HCT116 (cell line): Measurements from ENCODE around the gene CPED1. TPM values are rescaled to one million over a fixed set of nuclear protein-coding genes. Genes with fewer than 3 reads are reported as not detected.

Experiments
- ATAC-seq: fragments of 200-7000 bp; cut with Tn5 transposase; 2 replicates; pipeline ENCODE4 v1.9.1; 2020; ENCODE audit warnings: mild to moderate bottlenecking, moderate library complexity
- BruUV-seq: library from RNA; stranded (reverse); fragments of 400-500 nt; replicated peaks from 2 replicates; lab custom pipeline; 2021; lab: Mats Ljungman, UMichigan
- CTCF ChIA-PET: fragments of 300-600 bp; sonication (Branson Sonifier 250); formaldehyde crosslinking; loops from one replicate; lab custom pipeline; 2021; ENCODE audit warnings: antibody characterized with exemption; lab: Charles Lee
- POLR2A ChIA-PET: fragments of 300-600, 350-600 bp; sonication (Branson Sonifier 250); formaldehyde crosslinking; loops from one replicate; lab custom pipeline; 2021; ENCODE audit warnings: antibody characterized with exemption; lab: Charles Lee
- RAD21 ChIA-PET, 2 experiments: fragments of 300-600 bp; sonication (Branson Sonifier 250); formaldehyde crosslinking; loops; one replicate each; lab custom pipeline; 2023; ENCODE audit warnings: low total read pairs in 2 of 2; ENCODE audit not compliant: uncharacterized antibody in 2 of 2, unreplicated experiment in 2 of 2, low non-redundant PET in 1 of 2; lab: Charles Lee
- DNase-seq: peaks from one replicate; pipeline ENCODE4 v3.0.0-alpha.2; 2010; ENCODE audit warnings: low read depth, low spot score
- H2AFZ ChIP-seq: fragments of 200-600 bp; shearing (Covaris generic), sonication (generic); 2 replicates; pipeline ENCODE4 v1.6.1; 2017; ENCODE audit warnings: low read depth, mixed run types, mixed read lengths, antibody characterized with exemption, low read length; ENCODE audit not compliant: poor library complexity, severe bottlenecking
- H3K27ac ChIP-seq: 2 replicates; pipeline ENCODE4 v1.5.1; 2012; ENCODE audit warnings: low read depth, low read length
- H3K27me3 ChIP-seq: fragments of 200-600 bp; sonication (generic); 2 replicates; pipeline ENCODE4 v1.6.1; 2016; ENCODE audit warnings: mixed run types, low read length, mixed read lengths; ENCODE audit not compliant: insufficient read depth
- H3K36me3 ChIP-seq, 2 experiments: fragments of 200-500 bp in 1 of 2; fragments of 200-600 bp in 1 of 2; sonication (Bioruptor generic) in 1 of 2; sonication (generic) in 1 of 2; 2 replicates each; pipeline versions ENCODE4 v1.5.1 to v1.6.1; 2014 to 2016; ENCODE audit warnings: low read length in 2 of 2, inconsistent platforms in 1 of 2, mixed read lengths in 1 of 2, mixed run types in 1 of 2; ENCODE audit not compliant: insufficient read depth in 2 of 2, control insufficient read depth in 1 of 2
- H3K4me1 ChIP-seq, 2 experiments: fragments of 200-600 bp in 1 of 2; sonication (generic) in 1 of 2; 2 replicates each; pipeline versions ENCODE4 v1.5.1 to v1.6.1; 2012 to 2017; ENCODE audit warnings: low read length in 2 of 2, inconsistent platforms in 1 of 2, mild to moderate bottlenecking in 1 of 2, mixed read lengths in 1 of 2, mixed run types in 1 of 2, moderate library complexity in 1 of 2; ENCODE audit not compliant: insufficient read depth in 2 of 2, control insufficient read depth in 1 of 2
- H3K4me2 ChIP-seq: fragments of 200-600 bp; sonication (generic); 2 replicates; pipeline ENCODE4 v1.6.1; 2017; ENCODE audit warnings: mixed run types, low read length, mixed read lengths
- H3K4me3 ChIP-seq, 2 experiments: fragments of 200-600 bp in 1 of 2; sonication (generic) in 1 of 2; replicated peaks in 1 of 2; 2 replicates each; pipeline ENCODE4 v1.5.1; 2011 to 2016; ENCODE audit warnings: low read length in 2 of 2, control low read depth in 1 of 2, low read depth in 1 of 2, mild to moderate bottlenecking in 1 of 2, mixed read lengths in 1 of 2, mixed run types in 1 of 2
- H3K79me2 ChIP-seq: fragments of 200-600 bp; sonication (generic); 2 replicates; pipeline ENCODE4 v1.6.1; 2017; ENCODE audit warnings: mild to moderate bottlenecking, mixed run types, low read length, moderate library complexity, mixed read lengths; ENCODE audit not compliant: insufficient read depth
- H3K9ac ChIP-seq: fragments of 200-600 bp; sonication (generic); 2 replicates; pipeline ENCODE4 v1.6.1; 2016; ENCODE audit warnings: low read length, mixed read lengths
- H3K9me2 ChIP-seq: fragments of 200-600 bp; sonication (generic), shearing (Covaris generic); 2 replicates; pipeline ENCODE4 v1.6.1; 2017; ENCODE audit warnings: mixed run types, mild to moderate bottlenecking, moderate library complexity; ENCODE audit not compliant: insufficient read depth
- H3K9me3 ChIP-seq, 2 experiments: fragments of 200-500 bp in 1 of 2; fragments of 200-600 bp in 1 of 2; sonication (Bioruptor generic) in 1 of 2; sonication (generic) in 1 of 2; 2 replicates each; pipeline ENCODE4 v1.6.1; 2014 to 2017; ENCODE audit warnings: low read length in 2 of 2, mixed read lengths in 2 of 2, inconsistent platforms in 1 of 2, low read depth in 1 of 2, mild to moderate bottlenecking in 1 of 2, mixed run types in 1 of 2, moderate library complexity in 1 of 2; ENCODE audit not compliant: control insufficient read depth in 1 of 2, insufficient read depth in 1 of 2
- H4K20me1 ChIP-seq: fragments of 200-600 bp; sonication (generic), shearing (Covaris generic); 2 replicates; pipeline ENCODE4 v1.6.1; 2017; ENCODE audit warnings: mixed run types, mild to moderate bottlenecking, moderate library complexity; ENCODE audit not compliant: insufficient read depth
- ATF3 ChIP-seq: IDR thresholded peaks from 2 replicates; pipeline ENCODE4 v1.6.1; 2012
- CBX3 ChIP-seq: IDR thresholded peaks from 2 replicates; pipeline ENCODE4 v1.6.1; 2012; ENCODE audit warnings: low read depth
- EGR1 ChIP-seq: IDR thresholded peaks from 2 replicates; pipeline ENCODE4 v1.6.1; 2012; ENCODE audit warnings: low read depth
- EZH2 ChIP-seq: fragments of 200-600 bp; sonication (generic); IDR thresholded peaks from 2 replicates; pipeline ENCODE4 v1.6.1; 2017; ENCODE audit warnings: antibody characterized with exemption, mixed run types
- FOSL1 ChIP-seq: IDR thresholded peaks from 2 replicates; pipeline ENCODE4 v1.6.1; 2012; ENCODE audit warnings: low read depth
- JUND ChIP-seq: IDR thresholded peaks from 2 replicates; pipeline ENCODE4 v1.6.1; 2012
- MAX ChIP-seq: IDR thresholded peaks from 2 replicates; pipeline ENCODE4 v1.6.1; 2012
- POLR2AphosphoS5 ChIP-seq: IDR thresholded peaks from 2 replicates; pipeline ENCODE4 v1.6.1; 2011; ENCODE audit warnings: mild to moderate bottlenecking, low read depth, low read length, moderate library complexity
- RAD21 ChIP-seq: IDR thresholded peaks from 2 replicates; pipeline ENCODE4 v1.6.1; 2012; ENCODE audit warnings: low read depth, mild to moderate bottlenecking
- REST ChIP-seq: IDR thresholded peaks from 2 replicates; pipeline ENCODE4 v1.6.1; 2012; ENCODE audit warnings: low read depth
- SIN3A ChIP-seq: IDR thresholded peaks from 2 replicates; pipeline ENCODE4 v1.6.1; 2012; ENCODE audit warnings: low read depth
- SP1 ChIP-seq: IDR thresholded peaks from 2 replicates; pipeline ENCODE4 v1.6.1; 2012; ENCODE audit warnings: low read depth
- YY1 ChIP-seq: IDR thresholded peaks from 2 replicates; pipeline ENCODE4 v1.6.1; 2011; ENCODE audit warnings: low read length, low read depth, moderate library complexity, mild to moderate bottlenecking; ENCODE audit not compliant: insufficient replicate concordance; ENCODE audit errors: extremely low read depth
- ZFX ChIP-seq: fragments of 450-650 bp; IDR thresholded peaks from 2 replicates; pipeline ENCODE4 v1.6.1; 2017
- intact Hi-C: fragments of 100-400 bp; cut with micrococcal nuclease; formaldehyde crosslinking; loops from 2 replicates; pipeline ENCODE4 v1.10.0; 2022
- total RNA-seq: library from RNA; stranded (reverse); gene quantifications from one replicate; pipeline ENCODE4 v1.2.1, GENCODE V29; 2021; ENCODE audit not compliant: unreplicated experiment

CPED1 gene
- total RNA-seq, 1 experiment from 2014 or later: 1.2 TPM

- intact Hi-C loops: no loop called here
- Histone ChIP-seq H3K79me2 (no peaks in the 10 kb centered on the region), H3K4me2 (no peak overlapping the region), H3K4me1 (no peaks in the 10 kb centered on the region), H3K9ac (no peak overlapping the region), H4K20me1 (no peaks in the 10 kb centered on the region), H3K27ac (no peak overlapping the region)
- no peak for ATAC-seq
- TF ChIP-seq CBX3 (no peak), JUND (no peak), YY1 (no peak), RAD21 (no peak), SP1 (no peak), EGR1 (no peak), POLR2AphosphoS5 (no peak), REST (no peak), MAX (no peak), ZFX (no peak), FOSL1 (no peak), EZH2 (no peak), ATF3 (no peak), SIN3A (no peak)
- TF ChIP-seq, all 23 proteins: peak for 0
- POLR2A ChIA-PET: no interaction called here
- CTCF ChIA-PET: no interaction called here
- no peaks in the 10 kb centered on the region for H3K27me3 ChIP-seq
- RAD21 ChIA-PET: no interaction called here
- no peaks in the 10 kb centered on the region for H3K9me2 ChIP-seq
- BruUV-seq: no TSS peak
- H2AFZ ChIP-seq: no peak overlapping the region
- no peak overlapping the region for H3K4me3 ChIP-seq
- no peaks in the 10 kb centered on the region for H3K9me3 ChIP-seq
- no peaks in the 10 kb centered on the region for H3K36me3 ChIP-seq
- DNase-seq: no peak
These were observed 38.1 kb downstream of the CPED1 start for GRCh38 chr7:121026577-121027111.
